Measurements from ENCODE around the gene PLET1.

PLET1 gene, protein sequence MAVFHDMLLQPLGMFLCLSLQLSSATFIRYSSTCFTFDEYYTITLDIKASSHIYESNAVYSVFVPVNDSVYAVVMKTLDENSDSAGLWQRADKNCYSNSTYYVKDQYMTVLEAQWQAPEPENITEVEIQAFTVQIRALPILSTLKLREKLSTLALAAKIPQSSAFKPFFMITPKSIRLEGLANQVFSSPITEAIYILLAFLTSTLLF

DNA sequence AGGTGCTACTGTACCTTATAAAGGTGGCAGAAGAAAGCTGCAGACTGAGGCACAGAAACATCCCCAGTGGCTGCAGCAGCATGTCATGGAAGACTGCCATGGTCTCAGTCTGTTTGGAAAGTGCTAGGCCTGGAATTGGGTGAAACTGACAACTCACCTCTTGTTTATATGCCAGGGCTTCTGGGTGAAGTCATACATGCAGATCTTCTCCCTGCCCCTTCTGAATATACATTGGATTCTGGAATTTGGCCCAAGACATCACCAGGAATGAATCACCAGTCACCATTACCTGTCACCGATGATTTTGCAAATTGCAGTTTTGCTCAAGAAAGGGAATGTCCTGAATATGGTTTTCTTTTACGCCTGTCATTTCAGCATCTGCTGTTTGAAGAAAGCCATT, at the start of gene PLET1:
Gene PLET1, minus strand, starts transcription at position 371 of the 400 bp plus-strand sequence. Its CDS starts 271 bp downstream, at position 100.
- DNase-seq, result no peak

DNA sequence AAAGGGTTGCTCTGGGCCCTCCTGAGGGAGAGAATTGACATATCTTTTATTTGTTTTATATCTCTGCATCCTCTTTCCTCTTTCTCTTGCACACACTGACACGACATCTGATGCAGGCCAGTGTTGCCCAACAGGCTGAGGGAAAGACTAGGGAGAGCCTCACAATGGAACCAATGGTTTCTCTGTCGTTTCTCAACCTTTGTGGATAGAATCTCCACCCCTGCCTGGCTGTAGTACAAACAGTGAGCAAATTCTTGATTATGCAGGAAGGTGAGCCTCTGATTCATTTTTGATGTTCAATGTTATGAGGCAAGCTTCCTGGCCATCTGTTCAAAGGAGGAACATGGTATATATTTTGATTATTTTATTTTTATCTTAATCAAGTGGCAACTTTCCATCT, 49.8 kb upstream of the PLET1 start:
- no peak for DNase-seq

DNA sequence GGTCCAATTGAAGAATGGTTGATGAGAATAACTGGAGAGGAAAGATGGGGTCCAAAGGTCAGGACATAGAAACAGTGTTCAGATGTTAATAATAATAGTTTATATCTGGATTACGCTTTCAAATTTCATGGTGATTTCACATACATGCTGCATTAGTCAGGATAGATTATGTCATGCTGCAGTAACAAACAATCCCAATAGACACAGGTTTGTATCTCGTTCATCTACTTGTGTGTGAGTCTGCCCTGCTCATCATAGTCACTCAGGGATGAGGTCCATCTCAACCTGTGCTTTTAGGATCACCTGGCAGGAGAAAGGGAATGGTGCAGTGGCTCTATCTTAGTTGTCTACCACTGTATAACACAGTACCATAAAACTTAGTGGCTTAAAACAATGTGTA, 48.0 kb upstream of the PLET1 start:
- DNase-seq, result no peak

DNA sequence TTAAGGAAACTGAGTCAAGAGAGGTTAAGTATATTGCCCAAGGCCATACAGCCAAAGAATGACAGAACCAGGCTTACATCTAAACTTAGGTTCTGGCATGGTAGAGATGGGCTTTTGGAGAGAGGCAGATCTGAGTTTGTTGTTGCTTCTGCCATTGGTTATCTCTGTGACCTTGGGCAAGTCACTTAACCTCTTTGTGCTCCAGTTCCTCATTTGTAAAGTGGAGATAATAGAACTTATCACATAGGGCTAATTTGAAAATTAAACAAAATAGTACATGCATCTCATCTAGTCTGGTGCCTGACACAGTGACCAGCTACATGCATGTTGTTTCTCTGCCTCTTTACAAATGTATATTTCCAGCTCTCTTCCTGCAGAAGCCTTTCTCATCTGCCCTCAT, 47.0 kb upstream of the PLET1 start:
- DNase-seq, result no peak

DNA sequence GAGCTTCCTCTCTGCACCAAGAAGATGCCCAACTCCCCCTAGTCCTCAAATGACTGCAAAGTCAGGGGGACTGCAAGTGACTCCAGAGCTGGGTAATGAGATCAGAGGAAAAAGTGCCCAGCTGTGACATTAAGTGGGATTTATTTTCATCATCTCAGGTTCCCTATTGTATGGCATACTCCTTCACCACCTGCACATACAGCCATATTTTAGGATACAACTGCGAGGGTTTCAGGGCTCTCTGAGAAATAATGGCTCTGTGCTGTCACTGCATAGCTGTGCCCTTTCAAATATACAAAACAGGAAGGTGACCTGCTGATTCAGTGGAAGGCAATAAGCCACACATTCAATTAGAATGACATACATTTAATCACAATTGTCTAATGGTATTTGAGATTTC, 45.6 kb upstream of the PLET1 start:
- no peak for DNase-seq

DNA sequence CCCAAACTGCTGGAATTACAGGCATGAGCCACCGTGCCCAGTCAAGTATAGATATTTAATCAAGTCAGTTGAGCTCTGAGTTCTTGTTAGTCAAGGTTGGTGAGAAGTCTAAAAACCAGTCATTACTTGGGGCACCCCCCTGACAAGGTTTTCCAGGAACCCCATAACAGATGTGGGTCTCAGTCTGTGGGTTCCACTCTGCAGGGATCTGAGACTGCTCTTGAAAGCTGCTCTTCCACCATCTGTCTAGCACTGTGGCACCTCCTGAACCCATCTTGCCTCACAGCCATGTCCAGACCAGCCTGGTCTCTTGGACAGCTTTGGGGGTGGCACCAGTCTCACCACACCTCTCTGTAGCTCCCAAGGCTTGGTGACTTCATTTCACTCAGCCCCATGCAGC, 44.3 kb upstream of the PLET1 start:
- no peak for DNase-seq

DNA sequence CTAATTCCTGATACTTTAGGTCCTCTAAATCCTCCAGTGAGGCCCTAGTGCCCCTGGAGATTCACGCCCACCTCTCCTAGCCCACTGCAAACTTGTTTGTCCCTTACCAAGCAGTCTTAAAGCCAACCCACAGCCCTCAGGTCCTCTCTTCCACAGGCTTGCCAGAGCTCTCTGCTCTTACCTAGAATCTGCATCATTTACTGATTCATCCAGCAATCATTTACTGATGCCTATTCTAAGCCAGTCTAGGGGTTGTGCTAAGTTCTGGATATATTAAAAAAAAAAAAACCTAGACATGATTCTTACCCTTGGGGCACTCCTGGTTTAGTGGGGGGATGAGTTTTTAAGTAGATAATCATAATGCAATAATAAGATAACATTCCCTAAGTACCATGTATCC, 43.0 kb upstream of the PLET1 start:
- no peak for DNase-seq

DNA sequence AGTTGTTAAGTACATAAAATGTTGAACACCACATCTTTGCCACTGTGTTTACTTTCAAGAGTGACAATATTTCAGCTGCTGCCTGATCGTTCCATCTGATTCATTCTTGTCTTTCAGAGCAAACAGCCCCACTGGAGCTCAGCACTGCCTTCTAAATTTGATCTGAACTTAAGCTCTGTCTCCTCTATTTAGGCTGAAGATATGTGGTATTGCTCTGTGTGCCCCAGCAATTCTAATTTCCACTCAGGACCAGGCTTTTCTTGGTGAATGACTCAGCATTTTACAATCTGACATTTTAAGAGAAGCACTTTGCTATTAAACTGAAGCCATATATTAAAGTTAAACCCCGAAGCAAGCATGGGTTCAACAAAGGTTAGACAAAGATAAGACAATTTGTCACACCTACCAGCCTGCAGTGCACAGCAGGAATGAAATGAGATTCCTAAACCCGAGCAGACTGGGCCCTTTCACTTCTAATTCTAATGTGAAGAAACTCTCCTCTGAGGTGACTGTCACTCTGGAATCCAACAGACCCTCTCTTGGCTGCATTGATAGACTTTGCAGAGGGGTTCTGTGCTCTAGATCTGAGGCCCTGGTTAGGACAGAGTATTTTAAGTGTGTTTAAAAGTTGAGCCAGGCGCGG, 41.7 kb upstream of the PLET1 start:
- DNase-seq, result no peak

DNA sequence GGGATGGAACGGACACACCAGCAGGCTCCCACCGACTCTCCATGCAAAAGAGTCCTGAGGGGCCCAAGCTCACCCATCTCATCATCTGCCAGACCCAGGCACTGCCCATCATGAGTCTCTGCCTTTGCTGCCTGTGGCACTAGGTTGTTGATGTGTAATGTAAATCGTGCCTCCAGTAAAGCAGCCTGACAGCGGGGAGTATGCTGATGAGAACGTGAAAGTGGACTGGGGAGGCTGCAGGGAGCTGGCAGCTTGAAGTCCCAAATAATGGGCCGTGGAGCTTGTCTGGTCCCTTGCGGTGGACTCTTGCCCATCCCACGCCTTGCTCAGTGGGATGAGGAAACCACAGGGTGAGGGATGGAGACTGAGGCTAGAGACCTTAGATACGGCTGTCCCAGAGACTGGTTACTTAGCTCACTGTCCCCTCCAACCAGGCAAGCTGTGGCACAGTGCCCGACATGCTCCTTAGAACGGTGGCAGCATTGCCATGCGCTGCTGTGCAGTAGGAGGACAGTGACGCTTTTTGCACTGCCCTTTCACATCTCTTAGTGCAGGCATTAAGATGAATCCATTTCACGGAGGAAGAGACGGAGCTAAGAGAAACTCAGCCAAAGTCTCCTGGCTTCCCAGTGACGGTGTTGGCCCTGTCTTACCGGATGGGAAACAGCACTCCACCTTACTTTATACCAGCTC, 39.6 kb upstream of the PLET1 start:
- DNase-seq, result no peak

DNA sequence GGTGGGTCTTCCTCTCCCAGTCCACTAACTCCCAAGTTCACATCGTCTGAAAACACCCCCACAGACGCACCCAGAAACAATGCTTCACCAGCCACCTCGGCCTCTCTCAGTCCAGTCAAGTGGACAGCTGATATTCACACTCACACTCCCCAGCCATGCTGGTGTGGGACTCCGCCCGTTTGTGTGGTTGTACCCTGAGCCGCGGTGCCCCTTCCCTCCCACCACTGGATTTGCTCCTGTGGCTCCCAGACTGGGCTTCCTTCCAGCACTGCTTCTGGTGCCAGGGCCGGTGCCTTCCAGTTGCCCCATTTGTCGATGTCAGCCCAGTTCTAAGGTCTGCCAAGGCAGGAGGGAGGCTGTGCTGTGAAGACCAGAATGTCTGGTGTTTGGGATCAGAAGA, 37.9 kb upstream of the PLET1 start:
- peak; percentile 49 for DNase-seq

DNA sequence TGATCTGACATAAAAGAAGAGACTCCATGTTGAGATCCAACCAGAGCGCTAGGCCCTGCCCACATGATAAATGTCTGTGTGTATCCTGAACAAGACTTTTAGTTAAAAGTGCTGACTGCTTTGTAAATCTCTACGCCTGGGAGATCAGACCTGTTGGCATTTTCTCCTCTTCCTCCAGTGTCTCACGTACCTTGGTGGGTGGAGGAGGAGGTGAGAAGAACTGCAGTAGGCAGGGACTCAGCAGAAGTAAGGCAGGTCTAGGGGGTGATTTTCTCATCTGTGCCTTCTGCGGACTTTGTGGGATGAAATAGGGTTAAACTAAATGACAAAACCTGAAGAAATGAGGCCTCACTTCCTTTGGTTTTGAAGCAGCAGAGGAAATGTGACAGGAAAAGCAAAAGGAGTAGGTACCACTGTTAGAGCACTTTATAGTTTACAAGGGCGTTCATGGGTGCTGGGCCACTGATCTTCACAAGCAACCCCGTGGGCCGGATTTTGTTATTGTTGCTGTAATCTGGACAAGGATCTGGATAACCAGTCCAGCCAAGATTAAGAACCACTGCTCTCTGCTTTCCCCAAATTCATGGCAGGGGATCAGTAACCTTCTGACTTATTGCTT, 36.7 kb upstream of the PLET1 start:
- DNase-seq, result no peak

DNA sequence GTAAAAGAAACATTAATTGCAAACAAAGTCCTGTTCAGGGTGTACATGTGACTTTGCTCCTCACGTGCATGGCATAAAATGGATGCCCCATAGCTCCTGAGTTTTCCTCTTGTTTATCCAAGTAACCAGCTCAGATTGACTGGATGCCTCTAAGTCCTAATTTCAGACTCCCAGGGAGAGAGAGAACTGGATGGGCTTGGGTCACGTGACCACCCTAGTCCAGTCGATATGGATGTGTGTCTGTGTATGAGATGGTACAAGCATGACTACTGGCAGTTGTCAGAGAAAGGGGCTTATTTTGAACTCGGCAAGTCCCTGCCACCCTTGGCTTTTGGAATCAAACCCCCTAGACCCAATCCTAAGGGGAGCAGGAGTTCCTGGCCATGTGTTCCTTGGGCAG, 35.4 kb upstream of the PLET1 start:
- no peak for DNase-seq

DNA sequence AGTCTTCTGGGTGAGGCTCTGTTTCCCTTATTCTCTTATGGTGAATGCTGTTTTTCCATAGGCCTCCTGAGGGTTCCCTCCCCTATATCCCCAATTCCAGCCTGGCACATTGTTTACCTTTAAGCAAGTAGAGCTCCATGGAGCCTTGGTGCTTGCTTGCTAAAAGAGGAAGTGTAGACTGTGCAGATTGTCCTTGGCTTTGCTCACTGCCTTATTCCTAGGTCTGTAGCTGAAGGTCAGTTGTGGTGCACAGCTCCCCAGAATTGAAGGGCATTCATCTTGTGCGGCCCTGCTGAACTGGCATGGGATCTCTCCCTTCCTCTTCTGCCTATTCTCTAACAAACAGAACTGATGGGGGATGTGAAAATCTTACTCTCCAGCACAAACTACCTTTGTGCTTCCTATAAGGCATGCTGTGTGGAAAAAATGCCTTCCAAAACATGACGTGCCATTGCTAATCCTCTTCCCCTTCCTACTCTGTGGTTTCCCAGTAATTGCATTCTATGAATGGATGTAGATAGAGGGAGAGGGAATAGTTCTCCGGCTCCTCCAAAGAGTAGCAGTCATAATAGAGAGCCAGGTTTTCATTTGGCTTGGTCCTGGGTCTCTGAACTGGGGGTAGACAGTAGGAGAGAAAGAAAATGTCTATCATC, 34.2 kb upstream of the PLET1 start:
- DNase-seq, result no peak

DNA sequence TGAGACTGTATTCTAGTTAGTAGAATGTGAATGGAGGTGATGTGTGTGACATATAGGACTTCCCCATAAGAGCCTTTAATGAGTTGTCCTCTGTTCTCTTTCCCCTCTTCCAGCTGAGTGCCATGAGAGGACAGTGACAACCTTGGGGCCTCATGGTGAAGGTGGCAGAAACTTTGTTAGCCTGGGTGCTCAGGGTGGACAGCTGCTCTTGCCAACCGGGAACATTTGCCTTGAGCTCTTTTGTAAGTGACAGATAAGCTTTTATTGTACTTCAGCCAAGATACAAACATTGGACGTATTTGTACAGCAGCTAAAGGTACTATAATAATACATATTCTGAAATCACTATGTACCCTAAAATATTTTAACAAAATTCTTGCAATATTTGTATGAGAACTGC, 33.0 kb upstream of the PLET1 start:
- DNase-seq, result no peak

DNA sequence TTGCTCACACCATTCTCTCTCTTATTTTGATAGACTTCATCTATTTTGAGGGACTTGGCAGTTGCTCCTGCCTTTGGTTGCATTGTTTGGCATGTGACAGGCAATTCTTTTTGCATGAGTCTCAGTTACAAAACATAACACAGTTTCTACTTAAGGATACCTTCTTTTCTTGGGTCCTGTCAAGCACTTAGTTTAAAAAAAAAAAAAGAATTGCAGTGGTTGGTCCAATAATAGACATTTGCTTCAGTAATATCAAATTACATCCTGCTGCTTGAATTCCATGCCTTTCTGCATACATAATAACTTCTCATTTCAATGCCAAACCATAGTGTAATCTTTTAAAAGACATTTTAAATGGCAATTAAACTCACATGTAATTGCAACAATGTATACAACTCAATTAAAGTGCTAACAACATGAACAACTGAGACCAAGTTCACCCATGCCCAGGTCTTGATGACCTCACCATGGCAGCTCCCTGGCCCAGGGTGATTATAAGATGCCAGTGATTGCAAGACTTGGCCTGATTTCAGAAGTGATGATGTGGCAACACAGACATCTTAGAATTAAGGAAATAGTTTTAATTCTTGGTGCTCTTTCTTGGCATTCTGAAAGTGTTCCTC, 32.2 kb upstream of the PLET1 start:
- peak; percentile 62 for DNase-seq

DNA sequence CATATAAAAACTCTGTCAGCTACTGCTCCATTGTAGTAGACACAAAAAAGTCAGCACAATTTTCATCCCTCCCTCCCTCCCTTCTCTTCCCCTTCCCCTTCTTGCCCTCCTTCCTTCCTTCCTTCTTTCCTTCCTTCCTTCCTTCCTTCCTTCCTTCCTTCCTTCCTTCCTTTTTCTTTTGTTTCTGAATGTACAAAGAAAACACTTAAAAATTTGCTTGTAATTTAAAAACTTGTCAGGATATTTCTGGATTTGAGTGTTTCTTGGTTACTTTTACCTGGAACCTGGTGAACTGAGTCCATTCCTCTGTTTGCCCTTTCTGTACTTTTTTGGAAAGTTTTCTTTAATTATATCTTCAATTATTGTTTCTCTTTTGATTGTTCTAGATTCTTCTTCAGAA, 31.5 kb upstream of the PLET1 start:
- DNase-seq, result no peak

DNA sequence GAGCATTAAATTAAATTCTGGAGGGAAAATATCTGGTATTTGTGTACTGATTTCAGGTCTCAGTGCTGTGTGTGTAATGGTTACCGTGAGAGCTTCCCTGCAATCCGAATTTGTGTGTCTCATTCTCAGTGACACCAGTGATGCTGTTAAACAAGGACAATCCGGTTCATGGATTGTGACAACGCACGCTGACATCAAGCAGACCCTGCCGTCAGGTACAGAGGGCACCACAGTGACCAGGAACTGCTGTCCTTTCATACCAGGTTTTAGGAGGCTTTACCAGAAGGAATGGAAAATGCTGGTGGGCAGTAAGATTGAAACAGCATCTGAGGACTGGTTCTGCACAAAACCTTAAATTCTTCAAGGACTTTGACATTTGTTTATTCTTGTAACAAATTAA, 30.5 kb upstream of the PLET1 start:
- no peak for DNase-seq

DNA sequence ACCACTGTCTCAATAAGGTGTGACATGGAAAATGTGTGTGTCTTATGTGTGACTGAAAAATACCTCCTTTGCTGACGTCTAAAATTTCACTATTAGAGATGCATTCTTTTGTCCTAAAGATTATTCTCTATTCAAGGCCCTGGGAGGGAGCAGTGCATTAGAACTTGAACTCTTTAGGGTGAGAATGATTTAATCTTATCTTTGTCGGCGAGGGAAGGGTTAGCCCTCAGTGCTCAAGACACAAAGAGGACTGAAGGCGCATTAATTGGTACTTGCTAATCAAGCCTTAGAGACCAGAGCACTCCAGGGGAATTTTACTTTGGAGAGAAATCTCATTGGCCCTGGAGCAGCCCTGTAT, 29.8 kb upstream of the PLET1 start:
- no peak for DNase-seq

DNA sequence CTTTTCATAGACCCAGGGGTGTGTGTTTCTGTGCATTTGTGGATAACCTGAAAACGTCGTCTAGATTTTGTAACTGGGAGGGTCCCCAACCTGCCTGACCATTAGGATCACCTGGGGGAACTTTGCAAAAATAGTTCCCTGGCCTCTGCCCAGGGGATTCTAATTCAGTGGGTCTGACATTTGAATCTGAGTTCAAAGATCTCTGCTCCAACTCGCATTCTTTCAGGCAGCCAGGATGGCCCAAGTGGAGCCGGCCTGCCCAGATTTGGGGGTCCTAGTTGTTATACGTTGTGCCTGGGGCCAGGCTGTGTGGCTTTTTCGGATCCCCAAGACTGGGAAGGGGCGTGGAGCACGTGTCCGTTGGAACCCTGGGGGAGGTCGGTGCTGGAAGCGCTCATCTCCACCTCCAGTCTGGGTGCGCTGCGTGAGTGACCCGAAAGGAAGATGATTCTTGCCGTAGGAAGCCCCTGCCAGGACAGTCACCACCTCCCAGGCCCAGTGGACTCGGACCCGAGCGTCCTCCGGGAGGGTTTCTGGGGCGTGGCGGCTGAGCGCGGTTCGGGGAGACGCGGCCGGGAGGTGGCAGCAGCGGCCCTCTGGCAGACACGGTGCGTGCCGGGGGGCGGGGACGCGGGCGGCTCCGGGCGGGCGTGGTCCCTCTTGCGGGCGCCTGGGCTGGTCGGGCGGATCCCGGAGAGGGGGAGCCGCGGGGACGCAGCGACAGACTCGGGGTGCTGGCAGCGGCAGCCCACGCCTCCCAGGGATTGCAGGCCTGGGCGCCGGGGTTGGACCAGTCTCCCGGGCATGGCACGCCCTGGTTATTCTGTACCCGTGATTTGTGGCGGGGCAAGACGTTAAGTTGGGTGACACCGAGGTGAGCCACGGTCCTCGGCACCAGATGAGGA, 29.2 kb upstream of the PLET1 start:
- DNase-seq, result peak; percentile 23

DNA sequence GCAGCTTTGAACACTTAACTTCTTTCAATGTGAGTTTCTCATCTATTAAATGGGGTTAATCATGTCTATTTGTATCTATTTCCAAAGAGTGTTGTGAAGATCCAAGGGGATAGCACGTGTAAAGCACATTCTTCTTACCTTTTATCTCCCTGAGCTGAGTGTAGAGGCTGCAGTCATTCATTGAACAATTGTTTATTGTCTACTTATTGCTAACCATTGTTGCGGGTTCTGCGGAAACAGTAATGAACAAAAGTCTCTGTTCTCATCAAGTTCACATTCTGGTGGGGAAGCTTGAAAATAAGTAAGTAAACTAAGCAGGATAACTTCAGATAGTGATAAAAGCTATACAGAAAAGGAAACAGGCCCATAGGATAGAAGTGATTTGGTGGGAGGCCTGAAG, 27.4 kb upstream of the PLET1 start:
- no peak for DNase-seq

DNA sequence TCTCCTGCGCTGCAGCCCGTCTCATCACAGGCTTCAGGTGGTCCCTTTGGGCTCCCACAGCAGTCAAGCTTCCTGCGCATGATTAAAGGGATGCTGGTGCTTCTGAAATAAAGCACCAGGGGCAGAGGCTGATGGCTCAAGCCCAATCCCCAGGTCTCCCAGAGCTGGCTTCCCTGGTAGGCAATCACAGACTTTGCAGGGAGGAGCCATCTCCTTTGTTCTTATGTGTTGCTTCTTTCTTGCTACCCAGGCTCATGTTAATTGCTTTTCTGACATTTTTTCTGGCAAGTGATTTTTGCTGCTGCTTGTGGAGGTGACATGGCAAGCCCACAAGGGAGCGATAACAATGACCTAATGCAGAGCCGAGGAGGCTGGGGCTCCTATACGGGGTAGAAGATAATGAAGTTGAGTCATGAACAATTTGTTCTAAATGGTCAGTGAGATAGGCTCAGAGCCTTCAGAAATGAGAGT, 25.2 kb upstream of the PLET1 start:
- no peak for DNase-seq

DNA sequence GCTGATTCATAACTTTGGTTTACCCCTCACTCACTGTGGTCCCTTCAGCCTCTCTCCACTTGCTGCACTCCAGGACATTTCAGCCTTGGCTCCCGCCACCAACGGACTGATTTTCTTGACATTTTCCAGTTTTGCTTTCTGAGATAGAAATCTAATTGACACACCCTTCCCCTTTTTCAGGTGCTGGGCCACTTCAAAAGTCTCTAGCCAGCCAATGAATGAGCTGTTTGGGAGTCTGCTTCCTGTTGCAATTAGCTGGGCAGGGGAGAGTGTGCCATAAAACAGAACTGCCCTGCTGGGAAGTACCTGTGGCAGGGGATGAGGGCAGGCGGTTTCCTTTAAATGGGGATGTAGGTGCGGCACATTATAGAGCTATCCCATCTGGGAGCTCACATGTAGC, 21.1 kb upstream of the PLET1 start:
- DNase-seq, result no peak

Measured in NCI-H446 treated with DMSO at 0.1 percent for 48 hours (cell line).